Activated CD4-positive, alpha-beta T cell treated with anti-CD3 and anti-CD28 coated beads, Interleukin-2, amount 50 U/mL, for 48 hours (primary cell): ENCODE measurements around the gene FSTL4.
"Not testable (repeated sequence)": the region's sequence is repeated elsewhere in the genome, so short reads cannot be mapped to it uniquely, and the experiment has no call there.

ENCODE experiments used
- DNase-seq, 2 experiments: peaks; one replicate each; pipeline ENCODE4 v3.0.0-alpha.2; 2020

Gene FSTL4

DNA sequence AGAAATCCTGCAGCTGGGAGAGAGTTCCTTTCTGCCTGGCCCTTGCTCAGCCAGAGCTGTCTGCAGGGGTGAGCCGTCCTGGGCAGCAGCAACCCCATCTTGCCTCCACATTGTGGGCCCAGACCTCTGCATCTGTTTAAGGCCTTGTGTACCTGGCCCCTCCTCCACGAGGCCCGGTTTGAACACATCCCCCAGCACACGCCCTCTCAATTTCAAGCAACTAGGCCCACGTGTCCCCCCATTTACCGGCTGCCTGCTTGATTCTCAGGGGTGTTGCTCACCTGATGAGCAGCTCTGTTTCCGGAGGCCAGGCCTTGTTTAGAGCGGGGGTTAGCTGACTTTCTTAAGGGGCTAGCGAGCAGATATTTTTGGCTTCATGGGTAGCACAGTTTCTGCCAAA, 378.7 kb downstream of the FSTL4 start:
- no peak for DNase-seq

- no peak for DNase-seq
Observed at GRCh38 chr5:133232911-133233310, 379.4 kb downstream of the FSTL4 start.

DNA sequence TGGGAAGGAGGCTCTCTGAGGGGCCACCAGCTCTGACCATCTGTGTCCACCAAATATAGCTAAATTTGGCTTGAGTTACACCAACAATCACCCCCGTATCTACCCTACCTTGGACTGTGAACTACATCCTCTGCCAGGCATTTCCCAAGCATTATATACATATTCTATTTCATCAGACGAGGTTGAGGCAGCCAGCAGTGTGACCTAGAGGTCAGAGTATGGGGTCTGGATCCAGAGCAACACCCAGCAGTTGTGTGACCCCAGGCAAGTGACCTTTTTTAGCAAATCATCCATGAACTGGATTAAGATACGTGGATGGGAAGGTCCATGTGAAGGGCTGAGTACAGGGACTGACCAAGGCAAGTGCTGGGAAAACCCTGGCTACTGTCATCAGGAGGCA, 379.9 kb downstream of the FSTL4 start:
- DNase-seq: no peak

GRCh38 chr5:133232011-133232410, 380.3 kb downstream of the FSTL4 start:
- no peak for DNase-seq

DNA sequence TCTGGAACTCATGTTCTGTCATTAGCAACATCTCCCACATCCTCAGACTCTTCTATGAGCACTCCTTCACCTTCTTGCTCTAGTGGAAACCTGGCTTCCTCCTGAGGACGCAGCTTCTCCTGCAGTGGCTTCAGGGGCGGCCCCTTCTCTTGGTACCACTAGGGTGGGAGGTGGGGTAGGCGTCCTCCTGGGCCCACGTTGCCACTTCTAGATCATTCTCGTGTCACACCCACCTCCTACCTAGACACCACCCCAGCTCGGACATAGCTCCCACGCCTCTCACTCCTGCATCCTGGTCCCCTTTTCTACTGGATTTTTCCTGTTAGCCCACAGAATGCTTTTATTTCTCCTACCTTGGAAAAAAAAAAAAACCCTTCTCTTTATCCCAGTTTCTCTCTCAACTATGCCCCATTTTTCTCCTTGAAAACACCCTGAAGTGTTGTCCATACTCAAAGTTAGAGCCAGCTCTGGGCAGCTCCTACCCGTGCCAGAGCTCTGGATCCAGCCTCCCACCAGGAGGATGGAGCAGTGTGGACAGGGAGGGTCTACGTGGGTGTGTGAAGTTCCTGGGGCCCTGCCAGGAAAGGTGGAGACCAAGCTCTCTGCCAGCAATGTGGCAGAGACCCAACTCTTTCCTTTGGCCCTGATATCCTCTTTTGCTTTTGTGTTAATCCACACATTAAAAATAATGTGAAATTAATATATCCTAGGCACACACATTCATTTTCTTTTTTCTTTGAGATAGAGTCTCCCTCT, 381.3 kb downstream of the FSTL4 start:
- DNase-seq: no peak

DNA sequence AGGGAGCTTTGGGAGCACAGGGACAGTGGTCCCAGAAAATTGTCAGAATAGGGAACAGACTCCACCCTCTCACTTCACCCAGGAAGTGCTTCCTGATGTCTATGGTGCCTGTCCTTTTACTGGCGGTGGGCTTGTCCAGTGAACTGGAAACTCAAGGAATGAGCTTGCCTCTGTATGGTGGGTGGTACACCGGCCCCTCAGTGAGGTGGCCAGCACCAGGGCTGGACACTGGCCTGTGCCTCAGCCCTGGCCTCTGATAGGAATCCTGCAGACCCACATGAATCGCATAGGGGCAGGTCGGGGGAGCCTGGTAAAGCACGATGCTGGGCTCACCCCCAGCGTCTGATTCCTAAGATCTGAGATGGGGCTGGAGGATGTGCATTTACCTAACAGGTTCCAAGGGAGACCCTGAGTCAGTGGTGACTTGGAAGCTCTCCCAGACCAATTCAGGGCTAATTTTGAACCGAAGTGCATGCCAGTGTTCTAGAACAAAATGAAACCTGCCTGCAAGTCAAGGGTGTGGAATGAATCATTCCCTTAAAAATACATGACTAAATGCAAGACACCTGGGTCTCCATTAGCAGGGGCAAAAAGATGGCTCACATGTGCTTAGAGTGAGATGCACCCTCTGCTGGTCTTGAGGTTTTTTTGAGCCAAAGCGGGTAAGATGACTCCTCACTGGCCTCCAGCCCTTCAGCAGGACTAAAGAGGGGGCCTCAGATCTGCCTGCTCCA, 382.2 kb downstream of the FSTL4 start:
- DNase-seq: no peak

- no peak for DNase-seq
Observed at GRCh38 chr5:133228316-133228715, 384.0 kb downstream of the FSTL4 start.

GRCh38 chr5:133227897-133228296, 384.4 kb downstream of the FSTL4 start:
- DNase-seq: no peak

DNA sequence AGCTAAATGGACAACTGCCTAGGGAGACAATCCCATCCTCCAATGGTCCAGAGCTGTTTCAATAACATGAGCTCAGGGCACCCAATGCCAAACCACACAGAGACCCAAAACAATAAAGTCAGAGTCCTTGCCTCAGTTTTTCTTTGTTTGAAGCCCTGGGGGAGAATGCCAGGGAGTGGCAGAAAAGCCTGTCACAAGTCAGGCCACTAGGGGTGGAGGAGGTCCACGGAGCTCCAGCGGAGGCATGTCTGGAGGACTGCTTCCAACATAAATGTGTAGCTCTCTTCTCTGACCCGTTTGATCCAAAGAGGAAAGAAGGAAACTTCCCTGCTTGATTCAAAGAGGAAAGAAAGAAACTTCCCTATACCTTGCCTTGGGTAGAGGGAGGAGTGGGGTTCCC, 385.3 kb downstream of the FSTL4 start:
- no peak for DNase-seq

- no peak for DNase-seq
Observed at GRCh38 chr5:133226186-133226585, 386.2 kb downstream of the FSTL4 start.

DNA sequence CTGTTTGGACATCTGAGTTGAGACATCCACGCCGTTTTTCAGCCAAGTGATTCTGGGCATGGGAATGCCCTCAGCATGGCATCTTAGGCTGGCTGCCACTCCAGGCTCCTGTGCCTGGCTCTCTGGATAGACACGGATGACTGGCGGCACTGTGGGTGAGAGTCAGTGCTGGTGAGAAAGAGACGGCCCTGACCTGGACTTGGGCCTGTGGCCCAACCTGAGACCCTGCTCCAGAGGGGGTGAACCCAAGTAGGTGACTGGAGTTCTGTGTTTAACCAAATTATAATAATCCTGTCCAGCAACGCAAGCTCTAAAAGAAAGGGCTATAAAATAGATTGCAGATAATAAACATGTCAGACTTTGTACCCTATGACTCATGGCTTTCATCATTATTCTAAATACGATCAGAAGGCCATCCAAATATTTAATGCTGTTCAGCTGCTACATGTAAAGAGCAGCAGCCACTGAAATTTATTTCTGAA, 386.6 kb downstream of the FSTL4 start:
- DNase-seq: no peak

DNA sequence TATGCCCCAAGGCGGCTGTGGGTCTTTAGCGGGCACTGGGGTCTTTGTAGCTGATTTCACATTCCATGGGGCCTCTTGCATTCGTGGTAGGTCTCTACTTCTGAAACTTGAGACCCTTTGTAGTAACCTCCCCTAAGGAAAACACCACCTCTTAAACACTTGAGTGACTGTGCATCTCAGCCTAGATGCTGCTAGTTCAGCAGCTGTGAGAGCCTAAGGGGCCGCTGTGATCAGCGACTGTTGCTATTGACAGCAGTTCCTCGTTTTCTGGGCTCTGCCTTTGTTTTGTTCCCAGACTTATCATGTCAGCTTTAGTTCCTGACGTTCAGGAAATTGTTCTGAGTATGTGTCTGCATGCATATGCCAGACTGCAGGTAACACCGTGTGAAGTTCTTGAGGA, 389.4 kb downstream of the FSTL4 start:
- no peak for DNase-seq

GRCh38 chr5:133222521-133222920, 389.8 kb downstream of the FSTL4 start:
- DNase-seq: no peak

- DNase-seq: no peak
Observed at GRCh38 chr5:133222040-133222439, 390.3 kb downstream of the FSTL4 start.

DNA sequence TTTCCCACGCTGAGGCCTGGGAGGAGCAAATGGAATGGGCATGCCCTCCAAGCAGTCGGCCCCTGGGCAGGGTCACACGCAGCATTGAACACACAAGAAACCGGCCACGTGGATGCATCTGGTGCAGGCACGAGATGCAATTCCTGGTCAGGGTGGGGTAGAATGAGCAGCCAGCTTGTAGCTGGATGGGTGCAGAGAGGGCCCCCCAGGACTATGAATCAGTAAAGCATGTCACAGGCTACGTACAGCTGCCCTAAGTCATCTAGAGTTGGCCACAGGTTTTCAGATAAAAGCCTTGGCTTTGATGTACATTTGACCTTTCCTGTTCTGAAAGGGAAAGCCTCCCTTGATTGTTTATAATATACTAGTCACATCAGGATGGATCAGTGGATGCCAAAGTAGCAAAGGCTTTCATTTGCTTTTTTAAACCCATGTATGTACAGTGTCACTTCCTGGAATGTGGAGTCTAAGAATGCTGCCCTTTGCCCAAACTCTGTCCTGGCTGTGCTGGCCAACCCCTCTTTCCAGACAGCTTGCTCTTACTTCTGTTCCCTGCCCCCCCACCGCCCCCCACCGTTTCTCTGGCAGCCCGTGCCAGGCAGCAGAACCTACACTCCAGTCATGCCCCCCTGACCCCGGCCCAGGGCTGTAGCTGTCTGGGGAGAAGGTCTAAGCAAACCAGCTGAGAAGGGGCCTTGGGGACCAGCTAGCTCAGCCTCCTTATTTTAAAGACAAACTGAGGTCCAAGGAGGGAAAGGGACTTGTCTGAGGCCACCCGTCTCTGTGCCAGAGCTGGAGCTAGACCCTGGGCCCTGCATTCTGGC, 391.3 kb downstream of the FSTL4 start:
- no peak for DNase-seq

DNA sequence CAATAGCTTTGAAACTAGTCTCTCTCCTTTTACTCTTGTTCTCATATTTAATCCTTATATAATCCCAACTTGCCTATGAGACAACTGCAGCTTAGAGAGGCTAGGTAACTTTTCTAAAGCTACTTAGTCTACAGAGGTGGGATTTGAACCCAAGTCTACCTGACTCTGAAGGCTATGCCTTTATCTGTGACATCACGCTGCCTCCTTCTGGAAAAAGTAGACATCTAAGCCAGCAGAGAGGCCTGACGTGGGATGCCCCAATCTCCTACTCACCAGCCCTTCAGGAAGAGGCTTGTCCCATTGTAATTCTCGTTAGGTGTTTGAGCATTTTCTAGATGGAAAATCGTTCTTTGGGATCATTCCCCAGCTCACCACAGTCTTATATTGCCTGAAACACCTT, 393.0 kb downstream of the FSTL4 start:
- DNase-seq: no peak

- DNase-seq: not testable (repeated sequence)
Observed at GRCh38 chr5:133216138-133216537, 396.2 kb downstream of the FSTL4 start.

GRCh38 chr5:133214153-133214820, 398.1 kb downstream of the FSTL4 start:
- no peak for DNase-seq

DNA sequence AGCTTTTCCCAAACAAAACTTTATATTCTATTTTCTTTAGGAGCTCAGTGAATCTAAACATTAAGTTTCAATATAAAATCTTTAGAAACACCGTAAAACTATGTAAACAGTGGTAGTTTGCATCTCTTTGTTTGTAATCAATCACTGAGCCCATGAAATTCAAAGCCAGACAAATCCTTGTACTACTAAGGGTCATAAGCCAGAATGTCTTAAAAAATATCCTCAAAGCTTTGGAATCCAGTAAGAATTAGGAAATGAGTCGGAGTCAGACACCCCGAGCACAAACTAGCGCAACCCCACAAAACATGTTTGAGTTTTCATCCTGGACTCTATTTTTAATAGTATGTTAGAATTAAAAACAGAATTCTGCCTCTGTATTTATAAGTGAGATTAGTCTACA, 406.7 kb downstream of the FSTL4 start:
- no peak for DNase-seq

DNA sequence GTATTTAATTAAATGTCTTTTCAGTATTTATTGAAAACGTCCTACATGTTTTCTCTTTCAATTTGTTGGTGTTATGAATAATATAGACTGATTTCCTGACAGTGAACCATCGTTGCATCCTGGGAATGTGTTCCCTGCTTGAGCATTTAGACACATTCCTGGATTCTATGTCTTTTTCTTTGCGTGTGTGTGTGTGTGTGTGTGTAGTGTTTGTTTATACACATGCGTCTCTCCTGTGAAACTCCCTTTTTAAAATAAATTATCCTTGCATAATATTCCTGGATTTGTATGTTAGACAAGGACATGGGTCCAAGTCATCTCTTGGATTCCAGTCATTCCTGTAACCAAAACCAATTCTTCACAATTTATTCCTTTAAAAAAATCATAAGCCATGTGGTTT, 407.1 kb downstream of the FSTL4 start:
- no peak for DNase-seq

- no peak for DNase-seq
Observed at GRCh38 chr5:133203317-133204305, 408.7 kb downstream of the FSTL4 start.
